ENCODE measurements around the gene RLBP1.
"Not testable (repeated sequence)": the region's sequence is repeated elsewhere in the genome, so short reads cannot be mapped to it uniquely, and the experiment has no call there.

- not testable (repeated sequence) for TF ChIP-seq EZH2phosphoT487 (IDR thresholded peaks at IDR 0.05; ENCODE audit: low read depth, severe bottlenecking, unreplicated experiment); CTCF (IDR thresholded peaks at IDR 0.05; ENCODE audit: poor library complexity)
Observed at GRCh38 chr15:89239883-89240810, 18.8 kb upstream of the RLBP1 start.
